ENCODE results near the gene TXNRD1.
A peak's percentile ranks its signal among the peaks of the same experiment; 100 is the strongest.
"Not testable (repeated sequence)": the region's sequence is repeated elsewhere in the genome, so short reads cannot be mapped to it uniquely, and the experiment has no call there.

TXNRD1 gene

GRCh38 chr12:104197264-104197663, 18.3 kb upstream of the TXNRD1 start:
- no peak for DNase-seq

- no peak for DNase-seq
Measured at GRCh38 chr12:104199964-104200363, 15.6 kb upstream of the TXNRD1 start.

DNA sequence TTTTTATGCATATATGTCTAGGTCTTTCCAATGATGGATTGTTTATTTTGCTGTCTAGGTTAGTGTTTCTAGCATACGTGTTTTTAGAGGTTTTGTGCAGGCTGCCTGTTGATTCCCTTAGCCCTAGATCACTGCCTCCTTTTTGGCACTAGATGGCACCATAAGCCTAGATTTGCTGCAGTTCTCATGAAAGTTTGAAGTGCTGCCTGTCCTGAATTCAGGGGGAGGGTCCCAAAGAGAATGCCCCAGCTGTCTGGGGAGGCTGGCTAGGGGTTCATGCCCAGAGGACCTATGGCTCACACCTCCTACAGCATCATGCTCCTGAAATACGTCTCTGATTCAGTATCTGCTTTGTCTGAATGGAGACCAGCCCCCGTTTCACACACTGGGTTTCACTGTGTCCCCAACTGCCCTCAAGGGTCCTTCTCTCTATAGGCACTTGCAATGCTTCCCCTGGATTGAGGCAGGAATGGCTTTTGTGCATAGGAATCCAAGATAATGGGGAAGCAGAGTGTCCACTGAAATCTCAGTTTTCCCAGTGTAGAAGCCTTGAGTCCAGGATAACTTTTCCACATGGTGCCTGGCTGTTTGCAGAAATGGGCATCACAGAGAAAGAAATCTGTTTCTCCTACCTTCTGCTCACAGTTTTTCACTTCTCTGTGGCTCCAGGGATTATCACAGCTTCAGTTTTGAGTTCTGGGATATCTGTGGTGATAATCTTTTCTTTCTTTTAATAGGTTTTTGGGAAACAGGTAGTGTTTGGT, 14.2 kb upstream of the TXNRD1 start:
- DNase-seq: peak; percentile 4

DNA sequence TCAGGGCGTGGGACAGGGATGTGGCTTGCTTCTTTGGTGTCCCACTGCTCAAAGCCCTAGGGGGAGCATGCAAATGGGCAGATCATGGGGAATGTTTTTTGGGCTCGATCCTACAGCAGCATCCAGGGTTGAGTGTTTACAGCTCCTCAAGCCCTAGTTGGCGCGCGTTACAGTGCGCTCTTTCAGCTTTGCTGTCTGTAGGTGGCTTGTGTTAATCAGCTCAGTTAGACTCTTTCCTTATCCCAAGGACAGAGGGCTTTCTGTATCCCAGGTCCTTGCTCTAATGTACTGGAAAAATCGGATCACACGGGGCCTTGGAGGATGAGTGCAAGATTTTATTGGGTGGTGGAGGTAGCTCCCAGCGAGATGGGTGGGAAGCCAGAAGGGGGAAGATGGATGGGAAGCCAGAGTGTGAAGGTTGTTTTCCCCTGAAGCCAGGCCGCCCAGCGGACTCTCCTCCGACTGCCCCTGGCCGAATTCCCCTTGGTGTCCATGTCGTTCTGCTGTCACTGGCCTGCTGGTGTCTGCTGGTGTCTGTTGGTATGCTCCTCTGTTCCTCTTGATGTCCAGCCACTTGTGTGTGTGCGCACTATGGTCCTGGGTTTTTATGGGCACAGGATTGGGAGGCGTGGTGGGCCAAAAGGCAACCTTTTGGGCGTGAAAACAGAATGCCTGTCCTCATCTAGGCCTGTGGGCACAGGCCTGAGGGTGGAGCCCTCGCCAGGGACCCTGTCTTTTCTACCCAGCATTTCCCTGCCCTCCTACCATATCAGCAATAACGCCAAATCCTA, 10.7 kb upstream of the TXNRD1 start:
- no peak for DNase-seq

- DNase-seq: peak; percentile 50
Measured at GRCh38 chr12:104207416-104208205, 8.0 kb upstream of the TXNRD1 start.

DNA sequence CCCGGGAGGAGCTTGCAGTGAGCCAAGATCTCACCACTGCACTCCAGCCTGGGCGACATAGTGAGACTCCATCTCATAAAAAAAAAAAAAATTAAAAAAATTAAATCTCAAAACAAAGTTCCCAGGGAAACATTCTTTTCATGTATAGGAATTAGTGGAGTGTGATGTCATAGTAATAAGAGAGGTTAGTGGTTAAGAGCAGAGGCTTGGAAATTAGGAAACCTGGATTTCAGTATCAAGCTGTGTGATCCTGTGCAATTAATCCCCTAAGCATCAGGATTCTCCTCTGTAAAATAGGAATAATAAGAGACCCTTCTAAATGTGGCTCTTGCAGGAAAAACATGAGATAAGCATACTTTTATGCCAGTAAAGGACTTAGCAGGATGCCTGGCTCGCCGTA, 3.1 kb upstream of the TXNRD1 start:
- no peak for DNase-seq

GRCh38 chr12:104213952-104214351, 1.6 kb upstream of the TXNRD1 start:
- no peak for DNase-seq

DNA sequence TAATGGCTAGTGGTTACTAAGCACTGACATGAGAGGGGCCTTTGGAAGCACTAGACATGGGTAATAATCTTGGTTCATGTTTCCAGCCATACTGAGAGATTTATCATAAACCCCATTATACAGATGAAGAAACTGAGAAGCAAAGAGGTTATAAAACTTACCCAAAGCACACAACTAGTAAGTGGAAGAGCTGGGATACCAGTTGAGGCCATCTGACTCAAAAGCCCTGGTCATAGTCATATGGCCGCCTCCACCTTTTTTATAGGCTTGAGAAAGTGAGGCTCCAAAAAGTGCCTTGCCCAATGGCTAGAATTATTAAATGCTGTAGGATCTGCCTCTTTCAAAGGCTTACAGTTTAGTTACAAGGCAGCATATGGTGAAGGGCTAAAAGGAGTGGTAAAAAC, 944 bp downstream of the TXNRD1 start:
- no peak for DNase-seq

DNA sequence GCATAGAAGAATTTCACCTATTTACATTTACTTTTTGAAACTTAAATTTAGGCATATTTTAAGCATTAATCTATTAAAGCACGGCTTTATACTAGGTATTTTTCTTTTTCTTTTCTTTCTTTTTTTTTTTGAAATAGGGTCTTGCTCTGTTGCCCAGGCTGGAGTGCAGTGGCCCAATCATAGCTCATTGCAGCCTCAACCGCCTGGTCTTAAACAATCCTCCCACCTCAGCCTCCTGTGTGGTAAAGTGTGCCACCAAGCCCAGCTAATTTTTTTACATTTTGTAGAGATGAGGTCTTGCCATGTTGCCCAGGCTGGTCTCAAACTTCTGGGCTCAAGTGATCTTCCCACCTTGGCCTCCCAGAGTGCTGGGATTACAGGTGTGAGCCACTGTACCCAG, 2.9 kb downstream of the TXNRD1 start:
- not testable (repeated sequence) for DNase-seq

DNA sequence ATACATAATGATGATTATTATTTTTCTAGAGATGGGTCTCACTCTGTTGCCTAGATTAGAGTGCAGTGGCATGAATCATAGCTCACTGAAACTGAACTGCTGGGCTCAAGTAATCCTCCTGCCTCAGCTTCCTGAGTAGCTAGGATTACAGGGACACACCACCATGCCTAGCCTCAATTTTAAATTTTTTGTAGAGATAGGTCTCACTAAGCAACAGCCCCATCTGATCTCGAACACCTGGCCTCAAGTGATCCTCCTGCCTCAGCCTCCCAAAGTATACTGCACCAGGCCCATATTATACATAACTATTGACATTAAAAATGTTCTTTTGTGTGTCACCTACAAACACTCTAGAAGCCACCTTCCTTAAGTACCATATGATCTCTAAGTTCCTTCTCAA, 3.4 kb downstream of the TXNRD1 start:
- DNase-seq: no peak

- DNase-seq: no peak
Measured at GRCh38 chr12:104219361-104219892, 3.8 kb downstream of the TXNRD1 start.

- no peak for DNase-seq
Measured at GRCh38 chr12:104219908-104220404, 4.4 kb downstream of the TXNRD1 start.

- no peak for DNase-seq
Measured at GRCh38 chr12:104220931-104221330, 5.4 kb downstream of the TXNRD1 start.

DNA sequence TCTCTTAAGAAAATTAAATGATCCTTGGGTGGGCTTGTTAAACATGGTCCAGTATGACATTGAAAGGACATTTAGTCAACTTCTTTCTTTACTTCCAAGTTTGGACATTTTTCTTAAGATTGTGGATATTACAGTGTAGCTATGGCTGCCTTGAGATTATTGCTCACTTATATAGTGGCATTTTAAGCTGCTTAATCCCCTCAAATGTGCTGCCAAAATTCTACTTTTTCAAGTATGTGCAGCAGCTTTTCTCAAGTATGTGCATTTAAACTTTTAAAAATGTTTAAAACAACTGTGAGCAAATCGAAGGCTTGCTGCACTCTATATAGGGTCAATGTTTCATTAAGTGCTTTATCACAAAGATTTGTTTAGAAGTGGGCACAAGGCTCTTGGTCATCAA, 7.4 kb downstream of the TXNRD1 start:
- no peak for DNase-seq

GRCh38 chr12:104223712-104224111, 8.1 kb downstream of the TXNRD1 start:
- DNase-seq: no peak

GRCh38 chr12:104226672-104227071, 11.1 kb downstream of the TXNRD1 start:
- DNase-seq: no peak

GRCh38 chr12:104230304-104231095, 14.9 kb downstream of the TXNRD1 start:
- no peak for DNase-seq

DNA sequence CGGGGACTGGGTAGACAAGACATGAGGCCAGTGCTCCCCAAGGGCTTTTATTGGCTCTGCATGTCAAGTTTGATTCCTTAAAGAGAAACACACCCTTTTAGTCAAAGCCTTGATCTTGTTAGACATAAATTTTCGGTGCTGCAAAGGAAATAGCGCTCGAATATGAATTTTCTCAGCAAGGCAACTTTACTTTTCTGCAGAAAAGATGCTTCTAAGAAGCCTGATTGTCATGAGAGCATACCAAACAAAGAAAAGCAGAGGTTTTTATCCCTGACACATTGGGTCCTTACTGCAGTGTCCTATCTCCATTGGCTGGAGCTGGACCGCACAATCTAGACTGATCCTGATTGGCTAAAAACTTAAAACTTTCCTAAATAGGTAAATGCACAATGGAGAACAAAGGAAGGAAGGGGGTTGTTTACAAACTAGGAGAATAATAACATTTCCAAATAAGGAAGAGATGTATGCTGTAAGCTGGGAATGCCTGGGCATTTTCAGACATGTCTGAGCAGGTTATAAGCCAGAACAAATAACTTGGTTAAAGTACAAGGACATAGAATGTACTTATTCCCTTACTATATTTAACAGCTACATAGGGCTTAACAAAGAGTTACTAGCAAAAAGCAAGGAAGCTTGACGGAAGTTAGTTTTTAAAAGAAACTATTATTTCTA, 17.2 kb downstream of the TXNRD1 start:
- no peak for DNase-seq

DNA sequence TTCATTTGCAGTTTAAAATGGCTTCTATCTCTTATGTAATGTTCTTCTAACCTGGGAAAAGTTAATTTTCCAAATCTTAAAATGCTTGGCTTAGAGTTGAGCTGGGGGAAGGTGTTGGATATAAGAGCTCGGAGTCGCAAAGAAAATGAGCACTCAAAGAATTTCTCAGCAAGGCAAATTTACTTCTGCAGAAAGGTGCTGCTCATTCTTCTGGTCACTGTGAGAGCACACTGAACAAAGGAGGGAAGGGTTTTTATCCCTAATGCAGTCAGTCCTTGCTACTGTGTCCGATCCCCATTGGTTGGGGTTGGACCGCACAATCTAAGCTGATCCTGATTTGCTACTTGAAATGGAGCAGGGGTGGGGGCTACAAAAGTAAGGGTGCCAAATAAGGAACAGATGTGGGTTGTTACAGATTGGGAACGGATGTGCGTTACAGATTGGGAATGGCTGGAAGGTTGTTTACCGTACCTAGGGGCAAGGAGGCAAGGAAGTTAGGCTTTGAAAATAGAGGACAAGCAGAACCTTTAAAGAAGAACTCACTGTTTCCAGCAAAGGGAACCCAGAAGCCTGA, 19.4 kb downstream of the TXNRD1 start:
- DNase-seq: no peak

DNA sequence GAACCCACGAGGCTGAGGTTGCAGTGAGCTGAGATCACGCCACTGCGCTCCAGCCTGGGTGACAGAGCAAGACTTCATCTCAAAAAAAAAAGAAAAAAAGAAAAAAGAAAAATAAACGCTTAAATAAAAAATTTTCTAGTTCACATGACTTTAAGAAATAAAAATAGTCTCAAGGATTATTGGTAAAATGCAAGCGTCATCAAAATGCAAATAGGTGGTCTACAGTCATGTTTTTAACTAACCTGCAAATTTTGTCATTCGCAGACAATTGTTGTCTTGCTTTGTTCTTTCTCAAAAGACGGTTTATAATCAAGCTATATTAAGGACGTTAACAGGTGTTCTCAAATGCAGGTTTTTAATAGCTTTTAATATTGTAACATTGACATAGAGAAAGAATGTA, 22.4 kb downstream of the TXNRD1 start:
- no peak for DNase-seq

- DNase-seq: no peak
Measured at GRCh38 chr12:104242546-104243206, 27.1 kb downstream of the TXNRD1 start.
